ENCODE results near the gene RNF208. TPM values are rescaled to one million over a fixed set of nuclear protein-coding genes. Genes with fewer than 3 reads are reported as not detected.

Gene RNF208
- total RNA-seq, 1 donor from 2014 or later: 5.8 TPM

DNA sequence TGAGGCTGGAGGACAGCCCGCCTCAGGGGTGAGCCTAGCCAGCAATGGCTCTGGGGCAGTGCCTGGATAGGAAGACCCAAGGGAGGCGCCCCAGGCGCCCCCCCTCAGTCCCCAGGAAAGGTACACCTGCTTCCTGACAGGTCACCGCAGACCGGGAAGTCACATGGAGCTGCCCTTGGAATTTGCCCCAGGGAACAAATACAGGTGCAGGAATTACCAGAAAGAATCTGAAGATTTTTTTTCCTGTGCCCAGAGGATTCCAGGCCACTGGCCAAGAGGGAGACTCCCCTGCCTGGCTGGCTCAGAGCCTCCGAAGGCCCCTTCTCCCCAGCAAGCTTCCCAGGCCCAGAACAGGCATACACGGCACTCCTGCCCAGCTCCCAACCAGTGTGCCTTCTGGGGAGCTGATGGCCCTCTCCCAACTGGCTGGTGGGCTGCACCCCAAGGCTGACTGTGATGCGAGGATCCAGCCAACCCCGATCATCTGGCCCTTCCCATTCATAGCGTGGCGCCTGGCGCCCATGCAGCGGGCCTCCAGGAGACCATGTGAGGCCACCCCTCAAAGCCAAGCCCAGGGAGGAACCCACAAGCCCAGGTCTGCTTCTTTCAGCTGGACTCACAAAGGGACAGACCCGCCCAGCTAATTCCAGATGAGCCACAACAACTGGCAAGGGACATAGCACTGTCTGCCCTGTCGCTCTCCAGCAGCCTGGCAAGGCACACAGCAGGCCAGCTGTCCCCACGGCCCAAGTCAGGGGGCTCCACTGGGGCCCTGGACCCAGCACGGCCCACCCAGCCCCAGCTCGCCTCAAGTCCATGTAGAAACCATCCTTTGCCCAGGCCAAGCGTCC lies 23.8 kb downstream of the RNF208 start:
- Histone ChIP-seq H3K9me3 (no peaks in the 10 kb centered on the region), H3K4me1 (peaks cover 67% of the 10 kb centered on the region), H3K27ac (peak overlapping the region; percentile 78), H3K27me3 (ENCODE audit: low read depth) (no peaks in the 10 kb centered on the region), H3K36me3 (no peaks in the 10 kb centered on the region), H3K4me3 (peak overlapping the region; percentile 69)
- TF ChIP-seq, protein P1, sequence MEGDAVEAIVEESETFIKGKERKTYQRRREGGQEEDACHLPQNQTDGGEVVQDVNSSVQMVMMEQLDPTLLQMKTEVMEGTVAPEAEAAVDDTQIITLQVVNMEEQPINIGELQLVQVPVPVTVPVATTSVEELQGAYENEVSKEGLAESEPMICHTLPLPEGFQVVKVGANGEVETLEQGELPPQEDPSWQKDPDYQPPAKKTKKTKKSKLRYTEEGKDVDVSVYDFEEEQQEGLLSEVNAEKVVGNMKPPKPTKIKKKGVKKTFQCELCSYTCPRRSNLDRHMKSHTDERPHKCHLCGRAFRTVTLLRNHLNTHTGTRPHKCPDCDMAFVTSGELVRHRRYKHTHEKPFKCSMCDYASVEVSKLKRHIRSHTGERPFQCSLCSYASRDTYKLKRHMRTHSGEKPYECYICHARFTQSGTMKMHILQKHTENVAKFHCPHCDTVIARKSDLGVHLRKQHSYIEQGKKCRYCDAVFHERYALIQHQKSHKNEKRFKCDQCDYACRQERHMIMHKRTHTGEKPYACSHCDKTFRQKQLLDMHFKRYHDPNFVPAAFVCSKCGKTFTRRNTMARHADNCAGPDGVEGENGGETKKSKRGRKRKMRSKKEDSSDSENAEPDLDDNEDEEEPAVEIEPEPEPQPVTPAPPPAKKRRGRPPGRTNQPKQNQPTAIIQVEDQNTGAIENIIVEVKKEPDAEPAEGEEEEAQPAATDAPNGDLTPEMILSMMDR (IDR thresholded peaks at IDR 0.05): no peak
- intact Hi-C loops (cut with DNase I): no loop called here
- peak; percentile 73 for DNase-seq
- ATAC-seq: peak; percentile 41 to 60

DNA sequence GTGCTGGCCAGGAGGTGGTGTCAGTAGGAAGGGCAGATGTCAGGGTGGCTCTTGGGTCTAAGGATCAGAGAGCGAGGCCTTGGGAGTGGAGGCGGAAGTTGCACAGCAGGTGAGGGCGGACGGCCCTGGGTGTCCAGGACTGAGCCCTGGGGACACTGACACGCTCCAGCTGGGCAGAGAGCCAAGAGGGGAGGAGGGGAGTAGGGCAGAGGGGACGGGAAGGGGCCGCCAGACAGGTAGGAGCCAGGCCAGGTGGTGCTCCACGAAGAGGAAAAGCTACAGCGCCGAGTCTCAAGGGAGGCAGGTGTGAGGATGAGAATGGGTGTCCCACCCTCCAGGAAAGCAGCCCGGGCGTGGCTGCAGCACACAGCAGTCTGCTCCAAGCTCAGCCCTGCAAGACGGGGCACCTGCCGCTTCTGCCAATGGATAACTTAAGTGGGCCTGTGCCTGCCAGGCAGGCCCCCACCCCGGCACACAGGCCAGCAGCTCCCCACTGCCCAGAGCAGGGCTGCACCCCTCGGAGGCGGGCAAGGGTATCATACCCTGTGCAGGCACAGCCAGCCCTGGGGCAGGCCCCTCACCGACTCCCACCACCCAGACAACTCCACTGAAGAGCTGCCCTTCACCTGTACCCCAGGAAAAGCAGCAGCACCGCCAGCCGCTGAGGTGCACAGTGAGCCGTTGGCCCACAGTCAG lies 26.4 kb downstream of the RNF208 start:
- intact Hi-C loops (cut with DNase I): no loop called here
- H3K36me3 ChIP-seq: peaks cover 16% of the 10 kb centered on the region
- H3K27ac ChIP-seq: no peak overlapping the region
- H3K9me3 ChIP-seq: no peaks in the 10 kb centered on the region
- DNase-seq (no peak), ATAC-seq (no peak)
- TF ChIP-seq, protein P1 (IDR thresholded peaks at IDR 0.05): no peak
- H3K4me3 ChIP-seq: no peak overlapping the region
- peaks cover 62% of the 10 kb centered on the region for H3K4me1 ChIP-seq
- no peaks in the 10 kb centered on the region for H3K27me3 ChIP-seq (ENCODE audit: low read depth)

DNA sequence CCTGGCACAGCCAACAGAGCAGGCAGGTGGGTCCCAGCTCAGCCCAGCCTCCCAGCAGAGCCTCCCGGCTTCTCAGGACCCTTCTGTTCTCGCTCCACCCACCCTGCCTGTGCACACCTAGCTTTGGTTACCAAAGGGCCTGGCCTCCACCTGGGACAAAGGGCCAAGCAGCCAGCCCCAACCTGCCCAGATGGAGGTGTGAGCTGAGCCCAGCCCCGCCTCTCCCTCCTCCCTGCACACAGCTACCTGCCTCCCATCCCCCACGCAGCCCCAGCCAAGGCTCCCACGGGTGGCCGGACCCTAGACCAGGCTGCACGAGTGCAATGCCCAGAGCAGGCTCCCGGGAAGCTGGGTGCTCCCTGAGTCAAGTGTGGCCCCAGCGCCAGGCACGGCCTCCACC lies 27.1 kb downstream of the RNF208 start:
- peaks cover 24% of the 10 kb centered on the region for H3K36me3 ChIP-seq
- no peak overlapping the region for H3K4me3 ChIP-seq
- intact Hi-C loops (cut with DNase I): no loop called here
- ATAC-seq: no peak
- TF ChIP-seq, protein P1 (IDR thresholded peaks at IDR 0.05): no peak
- H3K9me3 ChIP-seq: no peaks in the 10 kb centered on the region
- no peak overlapping the region for H3K27ac ChIP-seq
- DNase-seq: no peak
- no peaks in the 10 kb centered on the region for H3K27me3 ChIP-seq (ENCODE audit: low read depth)
- peaks cover 69% of the 10 kb centered on the region for H3K4me1 ChIP-seq

DNA sequence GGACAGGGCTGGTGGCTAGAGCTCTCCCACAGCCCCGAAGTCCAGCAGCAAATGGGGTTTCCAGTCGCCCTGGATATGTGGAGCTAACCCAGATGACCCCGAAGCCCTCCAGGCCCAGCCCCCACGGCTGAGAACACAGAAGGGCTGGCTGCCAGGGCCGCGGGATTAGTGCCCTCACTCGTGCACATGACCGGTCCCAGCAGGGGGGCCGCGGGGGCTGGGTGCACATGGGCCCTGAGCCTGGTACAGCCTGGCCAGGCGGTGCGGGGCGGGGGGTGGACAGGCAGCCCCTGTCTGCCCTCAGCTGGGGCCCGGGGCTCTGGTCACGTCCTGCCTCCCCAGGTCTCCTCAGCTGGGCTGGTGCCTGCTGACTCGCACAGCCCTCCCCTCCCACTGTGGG lies 27.7 kb downstream of the RNF208 start:
- Histone ChIP-seq H3K36me3 (peaks cover 27% of the 10 kb centered on the region), H3K27me3 (ENCODE audit: low read depth) (no peaks in the 10 kb centered on the region), H3K4me3 (no peak overlapping the region), H3K4me1 (peaks cover 70% of the 10 kb centered on the region), H3K27ac (no peak overlapping the region), H3K9me3 (no peaks in the 10 kb centered on the region)
- TF ChIP-seq, protein P1 (IDR thresholded peaks at IDR 0.05): no peak
- no peak for DNase-seq
- ATAC-seq: no peak
- intact Hi-C loops (cut with DNase I): no loop called here

DNA sequence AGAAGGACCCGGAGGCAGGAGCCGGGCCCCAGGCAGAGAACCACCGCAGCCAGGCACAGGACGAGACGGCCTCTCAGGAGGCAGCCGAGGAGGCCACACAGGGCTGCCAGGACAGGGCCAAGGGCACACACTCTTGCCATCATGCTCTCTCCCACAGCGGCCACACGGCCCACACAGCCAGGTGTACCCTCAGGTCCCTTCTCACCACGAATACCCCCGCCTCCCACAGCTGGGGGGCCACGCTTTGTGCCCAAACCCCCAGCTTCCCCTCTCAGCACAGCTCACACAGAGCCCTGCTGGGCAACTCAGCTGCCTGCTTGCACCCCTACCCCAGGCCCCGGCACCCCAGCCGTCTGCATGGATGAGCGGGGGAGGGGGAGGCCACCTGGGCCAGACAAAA lies 28.3 kb downstream of the RNF208 start:
- Histone ChIP-seq H3K4me1 (peaks cover 67% of the 10 kb centered on the region), H3K27me3 (ENCODE audit: low read depth) (no peaks in the 10 kb centered on the region), H3K9me3 (no peaks in the 10 kb centered on the region), H3K4me3 (no peak overlapping the region), H3K36me3 (peaks cover 27% of the 10 kb centered on the region), H3K27ac (no peak overlapping the region)
- TF ChIP-seq, protein P1 (IDR thresholded peaks at IDR 0.05): no peak
- ATAC-seq (no peak), DNase-seq (no peak)
- intact Hi-C loops (cut with DNase I): no loop called here

All from lower lobe of right lung (tissue), 2 donors.